ENCODE measurements around the gene MUS81. TPM values are rescaled to one million over a fixed set of nuclear protein-coding genes. Genes with fewer than 3 reads are reported as not detected.

MUS81 gene, protein sequence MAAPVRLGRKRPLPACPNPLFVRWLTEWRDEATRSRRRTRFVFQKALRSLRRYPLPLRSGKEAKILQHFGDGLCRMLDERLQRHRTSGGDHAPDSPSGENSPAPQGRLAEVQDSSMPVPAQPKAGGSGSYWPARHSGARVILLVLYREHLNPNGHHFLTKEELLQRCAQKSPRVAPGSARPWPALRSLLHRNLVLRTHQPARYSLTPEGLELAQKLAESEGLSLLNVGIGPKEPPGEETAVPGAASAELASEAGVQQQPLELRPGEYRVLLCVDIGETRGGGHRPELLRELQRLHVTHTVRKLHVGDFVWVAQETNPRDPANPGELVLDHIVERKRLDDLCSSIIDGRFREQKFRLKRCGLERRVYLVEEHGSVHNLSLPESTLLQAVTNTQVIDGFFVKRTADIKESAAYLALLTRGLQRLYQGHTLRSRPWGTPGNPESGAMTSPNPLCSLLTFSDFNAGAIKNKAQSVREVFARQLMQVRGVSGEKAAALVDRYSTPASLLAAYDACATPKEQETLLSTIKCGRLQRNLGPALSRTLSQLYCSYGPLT
- total RNA-seq = 84.9 and 90.5 TPM in 2 replicates

DNA sequence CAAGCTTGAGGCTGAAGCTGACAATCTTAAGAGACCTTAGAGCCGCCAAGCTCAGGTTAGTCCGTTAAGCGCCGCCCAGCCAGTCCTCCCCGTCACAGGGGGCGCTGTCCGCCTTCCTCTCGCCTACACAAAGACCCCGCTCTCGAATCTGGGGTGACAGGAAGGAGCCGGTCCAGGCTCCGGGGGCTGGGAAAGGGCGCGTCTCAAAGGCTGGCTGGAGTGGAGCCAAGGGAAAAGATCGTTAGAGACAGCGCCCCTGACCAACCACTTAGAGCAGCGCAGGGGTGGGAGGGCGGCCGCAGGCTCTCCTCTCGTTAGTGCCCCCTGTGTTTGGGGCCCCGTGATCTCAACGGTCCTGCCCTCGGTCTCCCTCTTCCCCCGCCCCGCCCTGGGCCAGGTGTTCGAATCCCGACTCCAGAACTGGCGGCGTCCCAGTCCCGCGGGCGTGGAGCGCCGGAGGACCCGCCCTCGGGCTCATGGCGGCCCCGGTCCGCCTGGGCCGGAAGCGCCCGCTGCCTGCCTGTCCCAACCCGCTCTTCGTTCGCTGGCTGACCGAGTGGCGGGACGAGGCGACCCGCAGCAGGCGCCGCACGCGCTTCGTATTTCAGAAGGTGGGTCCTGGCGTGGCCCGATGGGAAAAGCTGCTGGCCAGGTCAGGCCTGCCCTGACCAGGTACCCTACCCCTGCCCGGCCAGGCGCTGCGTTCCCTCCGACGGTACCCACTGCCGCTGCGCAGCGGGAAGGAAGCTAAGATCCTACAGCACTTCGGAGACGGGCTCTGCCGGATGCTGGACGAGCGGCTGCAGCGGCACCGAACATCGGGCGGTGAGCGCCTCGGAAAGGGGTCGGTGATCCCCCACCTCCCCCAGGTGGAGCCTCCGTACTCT lies at the start of gene MUS81:
TSS of gene MUS81 (plus strand) at position 156 of the 887 bp plus-strand sequence. CDS start at position 477, 321 bp downstream.
- H3K36me3 Mint-ChIP-seq (ENCODE audit: low read depth) = peaks cover 58% of the 10 kb centered on the region
- H3K4me1 Mint-ChIP-seq (ENCODE audit: low read depth) = peaks cover 30% of the 10 kb centered on the region
- H3K27me3 Mint-ChIP-seq (ENCODE audit: low read depth) = no peaks in the 10 kb centered on the region
- no peaks in the 10 kb centered on the region for H3K9me3 Mint-ChIP-seq
- peak within 1 kb of the TSS; percentile 97 for H3K27ac Mint-ChIP-seq
- intact Hi-C loops (cut with micrococcal nuclease) = loop anchor here (1.0 kb wide), 2 partner anchors 129 to 192 kb away; partner anchors contain the start of gene SF3B2
- H3K4me3 Mint-ChIP-seq (ENCODE audit: low read depth) = peak within 1 kb of the TSS; percentile 94
- DNase-seq (ENCODE audit: low spot score) = peak; percentile 94

GRCh38 chr11:65811764-65812475 lies 48.3 kb upstream of the MUS81 start:
- Mint-ChIP-seq H3K27ac (no peak overlapping the region), H3K4me3 (ENCODE audit: low read depth) (no peak overlapping the region), H3K27me3 (ENCODE audit: low read depth) (peaks cover 12% of the 10 kb centered on the region), H3K36me3 (ENCODE audit: low read depth) (peaks cover 5% of the 10 kb centered on the region), H3K9me3 (no peaks in the 10 kb centered on the region), H3K4me1 (ENCODE audit: low read depth) (peaks cover 5% of the 10 kb centered on the region)
- intact Hi-C loops (cut with micrococcal nuclease) = loop anchor here (10.0 kb wide), 1 partner anchor 47 kb away; no protein-coding TSS in a partner anchor
- DNase-seq (ENCODE audit: low spot score) = no peak

- peaks cover 5% of the 10 kb centered on the region for H3K27me3 Mint-ChIP-seq (ENCODE audit: low read depth)
- H3K9me3 Mint-ChIP-seq = no peaks in the 10 kb centered on the region
- no peak for DNase-seq (ENCODE audit: low spot score)
- H3K4me3 Mint-ChIP-seq (ENCODE audit: low read depth) = no peak overlapping the region
- H3K27ac Mint-ChIP-seq = no peak overlapping the region
- peaks cover 5% of the 10 kb centered on the region for H3K36me3 Mint-ChIP-seq (ENCODE audit: low read depth)
- peaks cover 18% of the 10 kb centered on the region for H3K4me1 Mint-ChIP-seq (ENCODE audit: low read depth)
- intact Hi-C loops (cut with micrococcal nuclease) = loop anchor here (10.0 kb wide), 1 partner anchor 50 kb away; no protein-coding TSS in a partner anchor
These were observed 45.9 kb upstream of the MUS81 start for GRCh38 chr11:65814131-65814985.

GRCh38 chr11:65814986-65815565 lies 45.2 kb upstream of the MUS81 start:
- intact Hi-C loops (cut with micrococcal nuclease) = loop anchor here (10.0 kb wide), 1 partner anchor 50 kb away; no protein-coding TSS in a partner anchor
- Mint-ChIP-seq H3K9me3 (no peaks in the 10 kb centered on the region), H3K27me3 (ENCODE audit: low read depth) (peaks cover 5% of the 10 kb centered on the region), H3K27ac (no peak overlapping the region), H3K4me3 (ENCODE audit: low read depth) (no peak overlapping the region), H3K36me3 (ENCODE audit: low read depth) (peaks cover 5% of the 10 kb centered on the region), H3K4me1 (ENCODE audit: low read depth) (peaks cover 18% of the 10 kb centered on the region)
- DNase-seq (ENCODE audit: low spot score) = no peak

DNA sequence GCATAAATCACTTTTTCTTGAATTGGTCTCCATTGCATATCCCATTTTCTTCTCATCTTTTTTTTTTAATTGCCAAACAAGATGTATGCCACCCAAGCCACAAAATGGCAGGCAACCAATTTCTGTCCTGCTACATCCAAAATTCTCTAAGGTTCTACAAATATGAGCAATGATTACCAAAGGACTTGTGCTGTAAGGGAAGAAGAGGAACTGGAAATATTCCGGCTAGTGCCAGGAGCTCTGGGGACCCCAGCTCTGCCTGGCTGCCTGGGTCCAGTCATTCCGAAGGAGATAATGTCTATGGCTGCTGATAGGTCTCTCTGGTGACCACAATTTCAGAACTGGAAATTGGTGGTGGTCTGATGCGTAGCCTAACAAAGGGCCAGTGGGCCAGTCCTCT lies 43.5 kb upstream of the MUS81 start:
- Mint-ChIP-seq H3K4me1 (ENCODE audit: low read depth) (peaks cover 18% of the 10 kb centered on the region), H3K27me3 (ENCODE audit: low read depth) (peaks cover 2% of the 10 kb centered on the region), H3K4me3 (ENCODE audit: low read depth) (no peak overlapping the region), H3K27ac (peak overlapping the region; percentile 67), H3K36me3 (ENCODE audit: low read depth) (peaks cover 5% of the 10 kb centered on the region), H3K9me3 (no peaks in the 10 kb centered on the region)
- no peak for DNase-seq (ENCODE audit: low spot score)
- intact Hi-C loops (cut with micrococcal nuclease) = loop anchor here (10.0 kb wide), 1 partner anchor 52 kb away; no protein-coding TSS in a partner anchor

DNA sequence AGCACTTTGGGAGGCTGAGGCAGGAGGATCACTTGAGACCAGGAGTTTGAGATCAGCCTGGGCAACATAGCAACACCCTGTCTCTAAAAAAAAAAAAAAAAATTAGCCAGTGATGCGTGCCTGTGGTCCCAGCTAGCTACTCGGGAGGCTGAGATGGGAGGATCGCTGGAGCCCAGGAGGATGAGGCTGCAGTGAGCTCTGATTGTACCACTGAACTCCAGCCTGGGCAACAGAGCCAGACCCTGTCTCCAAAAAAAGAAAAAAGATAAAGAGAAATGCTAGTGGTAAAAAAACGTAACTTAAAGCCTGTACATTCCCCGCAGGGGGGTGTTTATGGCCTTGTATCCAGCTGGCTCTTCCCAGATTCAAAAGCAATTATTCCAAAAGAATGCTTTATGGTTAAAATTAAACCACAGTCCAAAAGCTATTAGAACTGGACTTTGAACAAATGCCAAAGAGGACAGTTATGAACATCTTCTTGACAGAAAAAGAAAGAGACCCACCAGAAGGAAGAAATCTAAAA lies 42.9 kb upstream of the MUS81 start:
- no peak for DNase-seq (ENCODE audit: low spot score)
- Mint-ChIP-seq H3K36me3 (ENCODE audit: low read depth) (peaks cover 5% of the 10 kb centered on the region), H3K27ac (peak overlapping the region; percentile 65), H3K27me3 (ENCODE audit: low read depth) (no peaks in the 10 kb centered on the region), H3K4me1 (ENCODE audit: low read depth) (peaks cover 18% of the 10 kb centered on the region), H3K9me3 (no peaks in the 10 kb centered on the region), H3K4me3 (ENCODE audit: low read depth) (peak overlapping the region; percentile 79)
- intact Hi-C loops (cut with micrococcal nuclease) = loop anchor here (10.0 kb wide), 1 partner anchor 53 kb away; no protein-coding TSS in a partner anchor

DNA sequence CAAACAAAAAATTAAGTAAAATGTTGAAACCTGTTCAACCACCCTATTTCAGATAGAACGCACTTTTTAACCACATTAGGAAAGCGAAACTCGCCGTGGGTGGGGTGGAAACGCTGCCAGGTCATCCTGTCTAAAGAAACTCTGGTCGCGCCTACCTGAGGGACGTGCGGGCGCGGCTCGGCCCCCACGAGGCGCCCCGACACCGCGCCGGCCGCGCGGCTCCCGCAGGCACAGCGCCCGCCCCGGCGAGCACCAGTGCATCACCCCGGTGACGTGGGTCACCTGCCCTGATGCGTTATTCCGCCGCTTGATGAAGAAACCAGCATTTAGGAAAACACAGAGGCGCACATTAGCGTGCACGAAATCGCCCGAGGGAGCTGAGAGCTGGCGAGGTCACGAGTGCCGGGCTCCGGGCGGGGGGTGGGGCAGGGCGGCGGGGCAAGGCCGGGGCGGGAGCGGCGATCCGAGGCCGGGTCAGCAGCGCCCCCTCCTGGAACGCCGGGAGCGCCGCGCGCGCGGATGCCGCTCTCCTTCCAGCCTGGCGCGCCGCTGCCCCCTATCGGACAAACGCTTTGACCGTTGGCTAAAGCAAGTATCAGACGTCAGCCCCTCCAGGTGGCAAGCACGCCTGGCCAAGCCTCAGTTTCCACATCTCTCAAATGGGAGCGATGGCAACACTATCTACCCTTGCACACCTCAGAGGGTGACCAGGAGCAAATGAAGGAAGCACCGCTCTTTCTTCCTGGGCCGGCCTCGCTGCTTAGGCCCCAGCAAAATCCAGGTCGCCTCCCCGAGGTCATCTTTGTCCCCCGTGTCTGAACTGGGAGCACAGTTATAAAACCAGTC lies 42.2 kb upstream of the MUS81 start:
- H3K27ac Mint-ChIP-seq = peak overlapping the region; percentile 65
- DNase-seq (ENCODE audit: low spot score) = peak; percentile 87
- H3K27me3 Mint-ChIP-seq (ENCODE audit: low read depth) = no peaks in the 10 kb centered on the region
- intact Hi-C loops (cut with micrococcal nuclease) = loop anchor here (1.0 to 10.0 kb wide), 4 partner anchors 38 to 171 kb away; partner anchors contain the start of genes AP5B1 and KAT5
- peaks cover 5% of the 10 kb centered on the region for H3K36me3 Mint-ChIP-seq (ENCODE audit: low read depth)
- peaks cover 18% of the 10 kb centered on the region for H3K4me1 Mint-ChIP-seq (ENCODE audit: low read depth)
- no peaks in the 10 kb centered on the region for H3K9me3 Mint-ChIP-seq
- peak overlapping the region; percentile 79 for H3K4me3 Mint-ChIP-seq (ENCODE audit: low read depth)

DNA sequence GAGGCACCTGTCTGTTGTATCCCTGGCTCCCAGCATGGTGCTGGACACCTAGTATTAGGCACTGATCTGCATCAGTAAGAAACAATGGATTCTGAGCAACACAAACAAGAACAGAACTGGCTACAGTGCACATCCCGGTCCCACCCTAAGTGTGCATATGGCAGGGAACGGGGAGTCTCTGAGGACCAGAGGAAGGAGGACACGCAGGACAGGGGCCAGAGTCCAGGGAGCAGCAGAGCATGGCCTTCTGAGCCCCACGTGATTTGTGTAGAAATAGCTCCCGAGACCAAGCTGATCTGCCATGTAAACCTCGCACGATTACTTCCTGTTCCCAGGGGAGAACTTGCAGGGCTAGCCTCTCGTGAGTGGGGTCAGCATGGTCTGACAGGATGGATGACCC lies 39.1 kb upstream of the MUS81 start:
- Mint-ChIP-seq H3K27me3 (ENCODE audit: low read depth) (no peaks in the 10 kb centered on the region), H3K27ac (no peak overlapping the region), H3K4me3 (ENCODE audit: low read depth) (no peak overlapping the region), H3K4me1 (ENCODE audit: low read depth) (peaks cover 18% of the 10 kb centered on the region), H3K36me3 (ENCODE audit: low read depth) (peaks cover 5% of the 10 kb centered on the region), H3K9me3 (no peaks in the 10 kb centered on the region)
- intact Hi-C loops (cut with micrococcal nuclease) = no loop called here
- no peak for DNase-seq (ENCODE audit: low spot score)

- Mint-ChIP-seq H3K27ac (no peak overlapping the region), H3K4me3 (ENCODE audit: low read depth) (no peak overlapping the region), H3K36me3 (ENCODE audit: low read depth) (no peaks in the 10 kb centered on the region), H3K27me3 (ENCODE audit: low read depth) (no peaks in the 10 kb centered on the region), H3K9me3 (no peaks in the 10 kb centered on the region), H3K4me1 (ENCODE audit: low read depth) (peaks cover 12% of the 10 kb centered on the region)
- no peak for DNase-seq (ENCODE audit: low spot score)
- intact Hi-C loops (cut with micrococcal nuclease) = no loop called here
These were observed 37.3 kb upstream of the MUS81 start for GRCh38 chr11:65822776-65823528.

Measured in activated T-helper 2 cell treated with anti-CD3 and anti-CD28 coated beads, Interferon-gamma antibody, Interleukin-2, Interleukin-4, amounts not matched to agents 10 μg/mL and 5 μg/mL and 100 μg/mL, durations not matched to agents 14 hours and 24 hours and 36 hours (primary cell).